GM19467 (cell line): ENCODE results near the gene SYNC.
"Not testable (repeated sequence)": the region's sequence is repeated elsewhere in the genome, so short reads cannot be mapped to it uniquely, and the experiment has no call there.

Source experiments
- ATAC-seq: cut with Tn5 transposase; IDR thresholded peaks from one replicate; pipeline ENCODE4 v1.9.1; 2021; ENCODE audit warnings: mild to moderate bottlenecking, moderate library complexity; ENCODE audit not compliant: unreplicated experiment

The SYNC gene

DNA sequence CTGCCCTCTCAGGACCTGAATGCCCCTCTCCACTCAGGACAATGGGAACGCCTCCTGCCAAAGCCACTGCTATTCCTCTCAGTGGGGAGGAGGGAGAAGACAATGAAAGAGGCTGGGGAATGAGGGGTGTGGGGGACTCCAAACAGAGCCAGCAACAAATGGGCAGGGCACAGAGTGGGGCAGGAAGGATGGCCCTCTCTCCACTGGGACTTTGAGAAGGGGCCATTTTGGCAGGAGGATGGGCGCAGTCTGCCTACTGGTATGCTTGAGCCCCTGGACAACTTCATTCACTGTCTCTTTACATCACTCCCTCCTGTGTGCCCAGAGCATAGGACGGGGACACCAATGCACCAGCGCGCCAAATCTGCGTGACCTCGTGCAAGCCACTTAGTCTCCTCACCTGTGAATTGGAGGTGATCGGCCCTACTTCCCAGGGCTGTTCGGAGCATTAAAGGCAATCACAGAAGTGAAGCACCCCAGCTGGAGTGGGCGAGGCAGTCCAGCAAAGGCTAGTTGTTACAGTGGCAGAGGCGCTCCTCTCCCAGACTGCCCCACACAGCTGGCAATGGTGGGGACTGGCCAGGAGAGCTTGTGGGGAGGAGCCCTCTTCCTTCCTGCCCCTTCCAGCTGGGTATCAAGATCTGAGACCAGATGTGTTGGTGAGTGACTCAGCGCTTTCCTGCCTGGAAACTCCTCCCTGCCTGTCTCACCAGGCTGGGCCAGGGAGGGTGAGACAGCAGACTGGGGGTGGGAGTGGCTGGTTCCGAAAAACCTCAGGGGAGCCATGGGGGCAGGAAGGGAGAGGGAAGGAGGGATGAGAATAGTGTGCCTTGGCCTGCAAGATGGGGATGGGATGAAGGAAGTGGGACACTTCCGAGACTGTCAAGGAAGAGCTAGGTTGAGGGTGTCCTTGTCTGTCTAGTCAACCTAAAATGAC lies 22.4 kb upstream of the SYNC start:
- ATAC-seq: no peak

DNA sequence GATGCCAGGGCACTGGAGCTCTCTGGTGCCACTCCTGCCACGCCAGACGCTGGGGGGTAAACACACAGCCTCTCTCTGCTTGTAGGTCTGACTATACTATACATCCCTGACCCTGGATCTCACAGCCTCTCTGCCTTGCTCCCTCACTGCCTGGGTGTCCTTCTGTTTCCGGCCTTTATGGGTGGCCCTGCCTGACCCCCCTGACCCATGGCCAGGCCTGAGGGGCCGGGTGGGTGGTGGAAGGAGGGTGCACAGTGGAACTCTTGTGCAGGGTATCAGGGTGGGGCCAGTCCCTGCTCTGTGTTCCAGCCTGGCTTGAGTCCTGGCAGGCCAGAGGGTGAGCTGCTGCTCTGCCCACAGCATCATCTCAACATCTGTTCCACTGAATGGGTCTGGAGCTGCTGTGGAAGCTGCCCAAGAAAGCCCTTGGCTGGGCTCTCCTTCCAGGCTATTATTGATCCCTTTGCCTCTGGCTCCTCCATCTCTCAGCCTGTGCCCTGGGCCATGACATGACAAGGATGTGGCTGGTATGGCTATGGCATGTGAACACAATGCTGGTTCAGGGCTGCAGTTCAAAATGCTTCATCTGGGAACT lies 17.2 kb upstream of the SYNC start:
- no peak for ATAC-seq

DNA sequence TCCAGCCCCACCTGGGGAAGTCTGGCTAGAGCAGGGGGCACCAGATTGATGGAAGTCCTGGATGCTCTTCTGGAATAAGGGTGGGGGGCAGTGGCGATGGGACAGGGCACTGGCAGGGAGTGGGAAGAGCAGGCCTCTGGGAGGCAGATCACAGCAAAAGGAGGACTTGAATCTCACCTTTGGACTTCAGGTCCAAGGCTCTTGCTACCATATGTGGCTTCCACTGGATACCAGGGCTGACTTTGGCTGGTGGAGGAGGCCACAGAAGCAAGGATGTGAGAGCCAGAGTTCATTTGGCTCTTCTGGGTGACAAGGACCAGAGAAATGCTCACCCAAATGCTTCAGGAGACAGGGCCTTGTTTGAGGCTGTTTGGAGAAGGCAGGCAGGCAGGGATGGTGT lies 16.0 kb upstream of the SYNC start:
- ATAC-seq: no peak

DNA sequence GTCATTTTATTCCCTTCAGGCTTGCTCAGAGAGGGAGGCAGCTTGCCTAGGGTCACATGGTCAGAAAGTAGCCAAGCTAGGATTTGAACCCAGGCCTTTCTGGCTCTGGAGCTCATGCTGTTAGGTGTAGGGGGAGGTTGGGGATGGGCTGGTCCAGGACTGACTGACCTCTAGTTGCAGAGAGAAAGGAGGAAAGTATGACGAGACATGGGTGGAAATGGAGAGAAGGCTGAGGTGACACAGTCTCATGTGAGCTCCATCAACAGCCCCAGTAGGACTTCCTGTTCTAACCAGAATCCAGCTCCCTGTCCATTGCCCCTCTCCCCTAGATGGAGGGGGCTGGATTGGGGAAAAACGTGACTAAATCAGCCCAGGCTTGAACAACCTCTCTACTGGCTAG lies 15.5 kb upstream of the SYNC start:
- ATAC-seq: no peak

DNA sequence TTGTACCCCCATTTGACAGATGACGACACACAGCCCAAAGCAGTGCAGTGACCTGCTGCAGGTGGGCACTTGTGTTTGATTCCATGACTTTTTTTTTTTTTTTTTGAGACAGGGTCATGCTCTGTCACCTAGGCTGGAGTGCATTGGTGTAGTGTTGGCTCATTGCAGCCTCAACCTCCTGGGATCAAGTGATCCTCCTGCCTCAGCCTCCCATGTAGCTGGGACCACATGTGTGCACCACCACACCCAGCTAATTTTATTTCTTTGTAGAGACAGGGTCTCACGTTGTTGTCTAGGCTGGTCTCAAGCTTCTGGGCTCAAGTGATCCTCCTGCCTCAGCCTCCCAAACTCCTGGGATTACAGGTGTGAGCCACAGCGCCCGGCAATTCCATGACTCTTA lies 14.9 kb upstream of the SYNC start:
- no peak for ATAC-seq

DNA sequence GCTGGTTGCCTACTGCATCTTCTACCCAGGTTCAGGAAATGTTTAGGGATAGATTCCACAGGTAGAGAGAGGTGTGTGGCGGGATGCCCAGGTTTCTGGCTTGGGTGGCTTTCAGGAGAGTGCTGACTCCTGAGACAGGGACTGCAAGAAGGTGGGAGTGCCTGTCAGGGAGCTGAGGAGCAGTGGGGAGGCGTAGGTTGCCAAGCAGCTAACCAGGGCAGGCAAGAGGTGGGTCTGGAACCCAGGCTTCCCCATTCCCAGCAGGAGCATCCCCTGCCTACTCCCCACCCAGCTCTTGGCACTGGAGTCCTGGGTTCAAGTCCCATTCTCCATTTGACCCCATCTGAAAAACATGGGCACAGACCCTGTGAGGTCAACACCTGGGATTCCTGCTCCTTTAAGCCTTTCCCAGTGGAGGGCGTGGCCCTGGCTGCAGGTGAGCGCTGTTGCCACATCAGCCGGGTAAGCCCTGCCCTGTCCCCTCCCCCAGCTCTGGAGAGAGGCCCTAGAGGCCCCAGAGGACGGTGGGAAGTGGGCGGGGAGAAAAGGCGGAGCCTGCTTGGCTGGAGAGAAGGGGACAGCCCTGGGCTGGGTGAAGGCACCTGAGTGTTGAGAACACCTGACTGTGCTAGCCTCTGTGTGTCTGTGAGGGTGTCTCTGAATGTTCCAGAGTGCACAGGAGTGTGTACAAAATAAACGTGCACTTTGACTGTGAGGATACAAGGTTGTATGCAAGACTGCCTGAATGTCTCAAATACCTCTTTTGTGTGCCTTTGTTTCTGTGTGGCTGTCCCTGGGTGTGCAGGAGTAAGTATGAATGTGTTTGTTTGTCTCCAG lies 14.0 kb upstream of the SYNC start:
- ATAC-seq: no peak

DNA sequence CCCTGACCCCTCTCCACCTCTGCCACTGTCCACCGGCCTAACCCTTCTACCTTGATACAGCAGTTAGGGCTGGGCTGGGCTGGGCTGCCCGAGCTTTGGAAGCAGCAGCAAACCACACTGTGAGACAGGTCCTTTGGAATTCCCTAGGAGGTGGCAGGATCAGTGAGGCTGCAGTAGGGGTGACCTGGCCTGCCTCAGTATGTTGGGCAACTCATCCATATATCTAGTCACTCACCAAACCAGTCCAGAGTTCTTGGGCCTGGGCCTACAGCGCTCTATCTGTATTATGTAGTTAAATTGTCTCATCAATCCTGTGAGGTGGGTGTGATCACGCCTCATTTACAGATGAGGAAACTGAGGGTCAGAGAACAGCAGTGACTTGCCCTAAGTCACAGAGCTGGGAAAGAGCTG lies 13.3 kb upstream of the SYNC start:
- no peak for ATAC-seq

DNA sequence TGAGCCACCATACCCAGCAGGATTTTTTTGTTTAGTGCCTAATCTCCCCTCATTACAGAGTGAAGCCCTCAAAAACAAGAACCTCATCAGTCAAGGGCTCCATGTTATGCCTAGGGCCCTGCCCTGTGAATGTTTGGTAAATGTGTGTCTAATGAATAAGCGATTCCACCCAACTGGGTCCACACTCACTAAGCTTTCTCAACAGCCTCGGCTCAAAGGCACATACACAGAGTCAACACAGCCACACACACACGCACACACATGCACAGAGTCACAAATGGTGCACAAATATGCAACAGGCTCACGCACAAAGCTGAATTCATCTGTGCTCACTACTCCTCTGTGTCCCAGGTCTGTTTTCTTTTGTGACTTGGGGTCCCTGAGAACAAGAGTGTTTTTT lies 11.7 kb upstream of the SYNC start:
- no peak for ATAC-seq

DNA sequence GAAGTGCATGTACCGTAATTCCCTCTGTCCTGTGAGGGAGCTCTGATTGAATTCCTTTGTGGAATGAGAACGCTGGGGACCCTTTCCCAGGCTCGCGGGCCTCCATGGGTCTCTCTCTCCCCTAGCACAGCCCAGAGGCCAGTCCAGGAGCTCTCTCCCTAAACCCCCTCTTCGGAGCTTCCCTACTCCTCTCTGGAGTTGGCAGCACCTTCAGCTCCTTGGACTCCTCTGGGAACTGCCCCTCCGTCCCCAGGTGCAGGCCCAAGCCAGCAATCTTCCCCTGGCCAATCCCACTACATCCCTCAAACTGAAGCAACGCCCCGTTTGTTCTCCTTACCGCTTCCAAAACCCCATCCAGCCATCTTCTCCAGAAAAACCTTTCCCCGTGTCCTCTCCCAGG lies 10.5 kb upstream of the SYNC start:
- no peak for ATAC-seq

DNA sequence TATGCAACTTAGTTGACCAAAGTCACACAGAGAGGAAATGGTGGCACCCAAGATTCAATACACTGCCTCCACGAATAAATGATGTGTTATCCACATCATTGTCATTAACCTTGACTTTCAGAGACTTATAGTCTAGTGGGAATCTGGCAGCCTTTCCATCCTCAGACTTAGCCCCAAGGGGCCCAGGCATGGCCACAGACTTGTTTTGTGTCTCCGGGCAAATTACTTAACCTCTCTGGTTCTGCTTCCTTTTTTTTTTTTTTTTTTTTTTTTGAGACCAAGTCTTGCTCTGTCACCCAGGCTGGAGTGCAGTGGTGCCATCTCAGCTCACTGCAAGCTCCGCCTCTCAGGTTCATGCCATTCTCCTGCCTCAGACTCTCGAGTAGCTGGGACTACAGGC lies 8.7 kb upstream of the SYNC start:
- ATAC-seq: not testable (repeated sequence)

DNA sequence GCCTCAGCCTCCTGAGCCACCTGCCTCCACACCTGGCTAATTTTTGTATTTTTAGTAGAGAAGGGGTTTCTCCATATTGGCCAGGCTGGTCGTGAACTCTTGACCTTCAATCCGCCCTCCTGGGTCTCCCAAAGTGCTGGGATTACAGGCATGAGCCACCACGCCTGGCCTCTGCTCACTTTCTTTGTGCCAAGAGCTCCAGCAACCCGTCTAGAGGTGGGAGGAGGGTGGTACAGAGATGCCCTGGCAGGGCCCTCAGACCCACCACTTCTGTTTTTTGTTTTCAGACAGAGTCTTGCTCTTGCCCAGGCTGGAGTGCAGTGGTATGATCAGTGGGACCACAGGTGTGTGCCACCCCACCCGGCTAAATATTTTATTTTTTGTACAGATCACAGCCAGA lies 6.9 kb upstream of the SYNC start:
- ATAC-seq: no peak

DNA sequence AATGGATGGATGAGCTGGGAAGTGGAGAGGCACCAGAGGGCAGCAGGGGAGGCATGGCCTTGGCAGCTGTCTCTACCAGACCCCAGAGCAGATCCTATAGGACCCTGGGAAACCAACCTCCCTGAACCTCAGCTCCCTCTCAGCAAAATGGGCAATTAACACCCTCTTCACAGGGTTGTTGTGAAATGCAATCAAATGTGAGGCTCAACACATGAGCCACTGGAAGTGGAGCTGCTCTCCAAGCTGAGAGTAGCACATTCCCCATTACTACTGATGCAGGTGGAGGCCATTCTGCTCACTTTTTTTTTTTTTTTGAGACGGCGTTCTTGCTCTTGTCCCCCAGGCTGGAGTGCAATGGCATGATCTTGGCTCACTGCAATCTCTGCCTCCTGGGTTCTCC lies 6.5 kb upstream of the SYNC start:
- ATAC-seq: no peak

DNA sequence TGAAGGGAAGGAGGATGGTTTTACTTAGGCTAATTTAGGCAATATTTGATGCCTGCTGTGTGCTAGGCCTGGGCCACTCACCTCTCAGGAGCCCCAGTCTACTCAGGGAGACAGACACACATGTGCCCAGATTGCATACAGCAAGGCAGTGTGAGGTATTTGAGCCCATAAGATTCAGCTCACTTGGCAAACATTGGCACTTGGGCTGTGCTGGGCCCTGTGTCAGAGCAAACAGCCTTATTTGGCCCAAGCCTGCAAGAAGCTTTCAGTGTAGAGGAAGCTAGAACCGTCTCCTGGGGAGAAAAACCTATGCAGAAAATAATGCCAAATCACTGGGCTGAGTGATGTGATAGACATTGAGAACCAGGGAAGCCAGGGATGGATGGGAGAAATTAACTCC lies 3.9 kb upstream of the SYNC start:
- ATAC-seq: no peak

DNA sequence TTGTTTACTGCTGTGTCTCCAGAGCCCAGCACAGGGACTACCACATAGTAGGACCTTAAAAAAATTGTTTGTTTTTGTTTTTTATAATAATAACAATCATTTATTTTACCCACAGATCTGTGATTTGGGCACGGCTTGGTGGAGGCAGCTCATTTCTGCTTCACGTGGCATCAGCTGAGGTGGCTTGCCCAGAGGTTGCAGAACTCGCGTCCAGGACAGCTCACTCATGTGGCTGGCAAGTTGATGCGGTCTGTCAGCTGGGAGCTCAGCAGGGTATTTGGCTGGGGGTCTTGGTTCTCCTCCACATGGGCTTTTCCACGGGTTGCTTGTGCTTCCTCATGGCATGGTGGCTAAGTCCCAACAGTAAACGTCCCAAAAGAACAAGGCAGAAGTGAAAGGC lies 2.9 kb upstream of the SYNC start:
- ATAC-seq: no peak

DNA sequence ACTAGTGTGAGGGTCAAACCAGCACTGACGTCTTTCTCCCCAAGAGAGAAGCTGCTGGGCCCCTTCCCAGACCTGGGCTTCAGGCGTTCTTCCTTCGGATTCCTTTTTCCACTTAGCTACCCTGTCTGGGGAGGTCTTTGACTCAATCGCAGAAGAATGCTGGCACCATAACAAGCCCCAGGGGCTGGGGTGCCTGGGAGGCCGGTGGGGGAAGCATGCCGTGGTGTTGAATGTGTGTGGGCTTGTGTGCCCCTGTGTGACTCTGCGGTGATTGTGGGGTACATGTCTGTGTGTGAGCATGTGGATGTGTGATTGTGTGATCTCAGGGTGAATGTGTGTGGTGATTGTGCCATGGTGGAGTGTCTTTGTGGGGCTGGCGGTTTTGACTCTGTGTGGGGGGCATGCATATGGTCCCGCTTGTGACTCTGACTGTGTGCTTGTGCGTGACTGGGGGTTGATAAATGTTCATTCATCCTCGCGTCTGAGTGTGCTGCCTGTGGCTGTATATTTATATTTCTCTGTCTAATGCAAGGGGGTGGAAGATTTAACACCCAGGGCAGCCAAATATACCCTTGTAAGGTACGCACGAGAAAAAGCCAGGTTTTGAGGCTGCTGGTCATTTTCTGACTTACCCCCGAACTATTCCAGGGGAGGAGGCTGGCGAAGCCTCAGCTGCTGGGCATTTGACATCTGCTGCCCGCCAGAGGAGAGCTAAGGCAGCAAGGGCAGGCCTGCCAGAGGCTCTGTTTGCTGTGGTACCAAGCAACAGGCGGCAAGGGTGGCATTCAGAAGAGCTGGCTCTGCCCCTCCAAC lies 1.1 kb upstream of the SYNC start:
- no peak for ATAC-seq

DNA sequence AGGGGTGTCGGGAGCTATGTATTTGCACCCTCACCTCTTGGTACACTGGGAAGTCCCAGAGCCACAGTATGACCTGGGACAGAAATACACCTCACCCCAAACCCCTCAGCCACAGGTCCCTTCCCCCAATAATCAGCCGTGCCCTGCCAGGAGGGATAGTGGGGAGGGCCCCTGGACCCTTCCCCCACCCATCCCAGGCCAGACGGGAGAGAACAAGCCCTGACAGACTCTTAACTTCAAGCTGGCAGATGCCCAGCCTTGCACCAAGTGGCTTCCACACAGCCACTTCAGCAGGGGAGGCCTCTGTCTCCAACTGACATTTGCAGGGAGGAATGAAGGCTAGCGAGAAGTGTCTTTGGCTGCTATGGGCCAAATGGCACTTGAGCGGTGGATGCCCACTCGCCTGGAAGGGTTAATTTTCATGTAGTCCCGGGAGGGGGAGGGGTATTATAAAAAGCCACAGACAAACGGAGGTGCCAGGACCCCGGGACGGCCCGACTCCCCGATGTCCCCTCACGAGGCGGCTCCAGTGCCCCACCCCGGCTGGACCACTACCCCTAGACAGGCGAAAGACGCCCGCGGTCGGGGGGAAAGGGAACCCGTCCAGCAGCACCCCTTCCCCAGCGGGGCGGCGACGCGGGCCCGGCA lies 495 bp downstream of the SYNC start:
- no peak for ATAC-seq

DNA sequence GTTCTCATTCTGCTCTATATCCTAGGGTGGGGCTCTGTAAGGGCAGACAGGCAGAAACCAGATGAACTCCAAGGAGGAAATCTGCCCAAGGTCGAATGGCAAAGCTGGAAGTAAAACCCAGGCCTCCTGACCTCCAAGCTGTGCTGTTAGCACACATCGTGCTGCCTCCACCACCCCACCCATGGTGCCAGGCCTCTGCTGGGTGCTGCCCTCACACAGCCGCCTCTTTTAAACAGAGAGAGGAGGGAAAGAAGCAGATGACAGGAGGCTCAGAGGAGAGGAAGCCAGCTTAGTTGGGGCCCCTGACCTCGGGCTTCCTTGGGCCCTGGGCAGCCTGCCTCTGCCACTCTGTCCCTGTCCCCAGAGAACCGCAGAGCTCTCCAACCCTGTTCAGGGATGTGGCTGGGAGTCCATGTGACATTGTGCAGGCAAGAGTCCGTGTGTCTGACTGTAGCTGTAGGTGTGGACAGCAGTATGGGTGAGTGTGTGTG lies 1.1 kb downstream of the SYNC start:
- no peak for ATAC-seq

DNA sequence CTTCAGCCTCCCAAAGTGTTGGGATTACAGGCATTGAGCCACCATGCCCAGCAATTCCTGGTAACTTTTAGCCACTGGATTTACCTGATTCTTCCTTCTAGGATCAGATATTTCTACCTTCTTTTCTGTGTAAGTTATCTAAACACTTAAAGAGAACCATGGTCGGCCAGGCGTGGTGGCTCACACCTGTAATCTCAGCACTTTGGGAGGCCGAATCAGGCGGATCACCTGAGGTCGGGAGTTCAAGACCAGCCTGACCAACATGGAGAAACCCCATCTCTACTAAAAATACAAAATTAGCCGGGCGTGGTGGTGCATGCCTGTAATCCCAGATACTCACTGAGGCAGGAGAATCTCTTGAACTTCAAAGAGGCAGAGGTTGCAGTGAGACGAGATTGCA lies 5.6 kb downstream of the SYNC start:
- not testable (repeated sequence) for ATAC-seq

DNA sequence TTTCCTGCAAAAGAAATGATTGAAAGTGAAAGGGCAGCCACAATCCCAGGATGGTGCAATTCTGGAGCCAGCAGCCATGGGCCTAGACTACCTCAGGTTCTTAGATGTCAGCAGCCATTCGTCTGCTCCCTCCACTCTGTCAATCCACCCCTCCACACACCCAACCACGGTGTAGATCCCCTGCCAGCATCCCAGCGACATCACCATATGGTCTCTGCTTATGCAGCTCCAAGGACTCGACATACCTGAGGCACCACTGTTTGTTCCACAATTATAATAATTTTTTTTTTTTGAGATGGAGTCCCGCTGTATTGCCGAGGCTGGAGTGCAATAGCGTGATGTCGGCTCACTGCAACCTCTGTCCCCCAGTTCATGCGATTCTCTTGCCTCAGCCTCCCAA lies 6.5 kb downstream of the SYNC start:
- ATAC-seq: no peak
